Chondrocyte (in vitro differentiated cells): ENCODE measurements around the gene NTPCR. TPM values are rescaled to one million over a fixed set of nuclear protein-coding genes. Genes with fewer than 3 reads are reported as not detected.
"Not testable (repeated sequence)": the region's sequence is repeated elsewhere in the genome, so short reads cannot be mapped to it uniquely, and the experiment has no call there.

ENCODE experiments used
- DNase-seq: peaks from one replicate; pipeline ENCODE4 v3.0.0; 2021; ENCODE audit warnings: mixed read lengths, low spot score
- H3K27ac Mint-ChIP-seq: one replicate; pipeline ENCODE4 v1.8.0; 2021; ENCODE audit warnings: mild to moderate bottlenecking, moderate library complexity, mixed read lengths; ENCODE audit not compliant: unreplicated experiment
- H3K27me3 Mint-ChIP-seq: 2 replicates; pipeline ENCODE4 v1.8.0; 2021; ENCODE audit warnings: low read depth, mixed read lengths
- H3K36me3 Mint-ChIP-seq: 2 replicates; pipeline ENCODE4 v1.8.0; 2021; ENCODE audit warnings: low read depth, mixed read lengths
- H3K4me1 Mint-ChIP-seq: 2 replicates; pipeline ENCODE4 v1.8.0; 2021; ENCODE audit warnings: low read depth, mild to moderate bottlenecking, mixed read lengths
- H3K4me3 Mint-ChIP-seq: one replicate; pipeline ENCODE4 v1.8.0; 2021; ENCODE audit warnings: mild to moderate bottlenecking, moderate library complexity, mixed read lengths; ENCODE audit not compliant: unreplicated experiment
- H3K9me3 Mint-ChIP-seq: 2 replicates; pipeline ENCODE4 v1.8.0; 2021; ENCODE audit warnings: low read depth, mixed read lengths
- total RNA-seq: library from RNA; stranded (reverse); gene quantifications from 3 replicates; pipeline ENCODE4 v1.2.1, GENCODE V29; 2021
- TF ChIP-seq, protein P1 (sequence below): fragments of 200-600 bp; sonication (generic); IDR thresholded peaks from 2 replicates; pipeline ENCODE4 v1.5.0; 2021; ENCODE audit warnings: antibody characterized with exemption, mild to moderate bottlenecking, moderate library complexity

NTPCR gene
- total RNA-seq, 1 donor from 2014 or later = 24.8 TPM

DNA sequence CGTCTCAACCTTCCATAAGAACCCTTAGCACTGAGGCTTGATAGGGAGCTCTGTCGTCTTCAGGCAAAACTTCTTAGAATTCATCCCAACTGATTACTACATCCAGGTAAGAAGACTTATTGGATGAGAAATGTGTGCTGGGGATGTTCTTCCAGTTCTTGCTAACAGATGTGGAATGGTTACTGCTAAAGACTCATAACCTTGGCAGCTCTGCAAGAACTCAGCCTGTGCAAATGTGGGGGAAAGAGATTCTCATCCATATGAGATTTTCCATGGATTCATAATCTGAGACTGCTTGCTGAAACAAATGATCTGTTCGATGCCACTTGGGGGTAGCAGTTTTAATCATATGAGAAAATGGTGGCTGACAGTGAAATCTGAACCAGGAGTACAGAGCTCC, 48.2 kb downstream of the NTPCR start:
- DNase-seq = no peak
- no peaks in the 10 kb centered on the region for H3K27me3 Mint-ChIP-seq
- peaks cover 10% of the 10 kb centered on the region for H3K9me3 Mint-ChIP-seq
- H3K36me3 Mint-ChIP-seq = peaks cover 35% of the 10 kb centered on the region
- no peaks in the 10 kb centered on the region for H3K4me1 Mint-ChIP-seq
- TF ChIP-seq, protein P1, sequence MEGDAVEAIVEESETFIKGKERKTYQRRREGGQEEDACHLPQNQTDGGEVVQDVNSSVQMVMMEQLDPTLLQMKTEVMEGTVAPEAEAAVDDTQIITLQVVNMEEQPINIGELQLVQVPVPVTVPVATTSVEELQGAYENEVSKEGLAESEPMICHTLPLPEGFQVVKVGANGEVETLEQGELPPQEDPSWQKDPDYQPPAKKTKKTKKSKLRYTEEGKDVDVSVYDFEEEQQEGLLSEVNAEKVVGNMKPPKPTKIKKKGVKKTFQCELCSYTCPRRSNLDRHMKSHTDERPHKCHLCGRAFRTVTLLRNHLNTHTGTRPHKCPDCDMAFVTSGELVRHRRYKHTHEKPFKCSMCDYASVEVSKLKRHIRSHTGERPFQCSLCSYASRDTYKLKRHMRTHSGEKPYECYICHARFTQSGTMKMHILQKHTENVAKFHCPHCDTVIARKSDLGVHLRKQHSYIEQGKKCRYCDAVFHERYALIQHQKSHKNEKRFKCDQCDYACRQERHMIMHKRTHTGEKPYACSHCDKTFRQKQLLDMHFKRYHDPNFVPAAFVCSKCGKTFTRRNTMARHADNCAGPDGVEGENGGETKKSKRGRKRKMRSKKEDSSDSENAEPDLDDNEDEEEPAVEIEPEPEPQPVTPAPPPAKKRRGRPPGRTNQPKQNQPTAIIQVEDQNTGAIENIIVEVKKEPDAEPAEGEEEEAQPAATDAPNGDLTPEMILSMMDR = no peak
- no peak overlapping the region for H3K27ac Mint-ChIP-seq
- H3K4me3 Mint-ChIP-seq = no peak overlapping the region

DNA sequence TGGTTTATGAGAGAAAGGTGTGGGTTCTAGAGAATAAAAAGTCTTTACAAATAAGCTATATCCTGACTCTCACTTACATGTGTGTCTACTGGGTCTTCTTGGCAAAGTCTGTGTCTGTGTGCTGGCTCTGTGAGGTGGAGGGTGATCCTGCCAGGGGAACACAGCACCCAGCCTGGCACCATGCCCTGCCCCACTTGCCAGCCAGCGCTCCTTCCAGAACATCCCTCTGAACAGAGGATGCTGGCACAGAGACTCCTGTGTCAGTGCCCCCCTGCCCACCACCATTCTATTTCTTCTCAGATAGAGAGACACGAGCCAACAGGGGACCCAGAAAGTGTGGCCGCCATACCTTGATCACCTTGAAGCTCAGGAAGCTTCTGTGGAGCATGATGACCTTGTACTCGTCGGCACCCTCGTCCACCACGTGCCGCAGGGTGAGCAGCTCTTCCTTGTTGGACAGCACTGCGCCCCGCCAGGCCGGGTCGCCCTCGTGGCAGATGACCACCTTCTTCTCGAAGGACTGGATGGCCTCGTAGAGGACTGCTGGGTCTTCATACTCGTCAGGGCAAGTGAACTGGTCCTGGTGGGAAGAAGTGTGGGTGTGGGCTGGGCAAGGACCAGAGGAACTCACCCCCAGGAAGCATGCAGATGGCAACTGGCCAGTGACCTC, 49.7 kb downstream of the NTPCR start:
- Mint-ChIP-seq H3K4me3 (no peak overlapping the region), H3K4me1 (no peaks in the 10 kb centered on the region), H3K36me3 (peaks cover 33% of the 10 kb centered on the region), H3K9me3 (peaks cover 6% of the 10 kb centered on the region), H3K27ac (no peak overlapping the region), H3K27me3 (no peaks in the 10 kb centered on the region)
- TF ChIP-seq, protein P1 = no peak
- DNase-seq = no peak

DNA sequence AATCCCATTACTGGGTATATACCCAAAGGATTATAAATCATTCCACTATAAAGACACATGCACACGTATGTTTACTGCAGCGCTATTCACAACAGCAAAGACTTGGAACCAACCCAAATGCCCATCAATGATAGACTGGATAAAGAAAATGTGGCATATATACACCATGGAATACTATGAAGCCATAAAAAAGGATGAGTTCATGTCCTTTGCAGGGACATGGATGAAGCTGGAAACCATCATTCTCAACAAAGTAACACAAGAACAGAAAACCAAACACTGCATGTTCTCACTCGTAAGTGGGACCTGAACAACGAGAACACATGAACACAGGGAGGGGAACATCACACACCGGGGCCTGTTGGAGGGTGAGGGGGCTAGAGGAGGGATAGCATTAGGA, 53.2 kb downstream of the NTPCR start:
- H3K27ac Mint-ChIP-seq, H3K4me1 Mint-ChIP-seq, H3K4me3 Mint-ChIP-seq, H3K27me3 Mint-ChIP-seq, H3K9me3 Mint-ChIP-seq, DNase-seq: not testable (repeated sequence)
- peaks cover 24% of the 10 kb centered on the region for H3K36me3 Mint-ChIP-seq

DNA sequence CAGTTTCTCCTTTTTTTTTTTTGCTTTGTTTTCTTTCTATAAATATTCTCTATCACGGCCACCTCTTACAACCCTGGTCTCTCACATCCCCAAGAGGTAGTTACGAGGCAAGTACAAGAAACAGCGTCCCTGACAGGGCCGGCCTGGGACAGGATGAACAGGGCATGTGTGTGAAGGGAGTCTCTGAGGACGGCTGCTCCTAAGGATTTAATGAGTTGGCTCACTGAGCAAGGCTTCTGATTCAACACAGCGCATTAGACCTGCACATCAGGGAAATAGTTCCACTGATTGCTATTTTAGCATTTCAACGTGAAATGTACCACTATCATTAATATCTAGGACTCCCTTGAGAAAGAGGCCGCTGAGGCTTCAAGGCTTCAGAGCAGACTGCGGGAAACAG, 54.0 kb downstream of the NTPCR start:
- Mint-ChIP-seq H3K9me3 (peaks cover 6% of the 10 kb centered on the region), H3K36me3 (peaks cover 19% of the 10 kb centered on the region), H3K4me1 (peaks cover 4% of the 10 kb centered on the region), H3K27ac (no peak overlapping the region), H3K4me3 (no peak overlapping the region), H3K27me3 (no peaks in the 10 kb centered on the region)
- TF ChIP-seq, protein P1 = no peak
- DNase-seq = no peak

DNA sequence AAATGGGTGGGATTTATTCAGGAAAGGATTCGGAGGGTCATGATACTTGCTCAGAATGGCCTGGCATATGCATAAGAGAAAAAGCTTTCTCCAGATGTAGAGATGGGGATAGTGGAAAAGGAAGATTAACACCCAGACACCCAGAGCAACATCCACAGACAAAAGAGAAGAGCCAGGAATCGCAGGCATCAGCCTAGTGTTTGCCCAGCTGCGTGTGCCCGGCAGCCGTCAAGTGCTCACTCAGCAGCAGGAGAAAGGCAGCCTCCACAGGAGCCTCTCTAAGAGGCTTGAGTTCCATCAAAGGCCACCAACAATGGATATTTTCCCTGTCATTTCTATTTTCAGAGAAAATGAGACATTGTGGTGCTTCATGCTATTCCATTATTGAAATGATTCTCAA, 54.7 kb downstream of the NTPCR start:
- no peak for DNase-seq
- Mint-ChIP-seq H3K36me3 (peaks cover 12% of the 10 kb centered on the region), H3K27ac (no peak overlapping the region), H3K4me3 (no peak overlapping the region), H3K4me1 (peaks cover 4% of the 10 kb centered on the region), H3K9me3 (peaks cover 6% of the 10 kb centered on the region), H3K27me3 (no peaks in the 10 kb centered on the region)
- TF ChIP-seq, protein P1 = no peak

DNA sequence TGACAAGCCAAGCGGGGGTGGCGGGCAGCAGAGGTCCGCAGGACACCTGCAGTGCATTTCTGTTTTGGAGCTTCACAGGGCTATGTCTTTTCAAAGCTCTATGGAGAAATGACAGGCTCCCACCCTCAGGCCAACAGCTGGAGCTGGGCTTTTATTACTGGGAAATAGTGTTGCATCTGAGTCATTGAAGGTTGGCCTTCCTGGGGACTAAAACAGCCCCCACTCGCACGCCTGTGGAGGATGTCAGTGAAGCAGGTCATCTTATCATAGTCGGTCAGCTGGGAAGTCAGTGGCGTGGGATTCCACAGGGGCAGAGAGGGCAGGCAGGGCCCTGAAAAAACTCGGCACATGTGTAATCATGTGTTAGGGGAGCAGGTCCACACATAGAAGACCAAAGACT, 55.3 kb downstream of the NTPCR start:
- no peak overlapping the region for H3K4me3 Mint-ChIP-seq
- TF ChIP-seq, protein P1 = no peak

More for the DNA sequence above, 55.3 kb downstream of the NTPCR start:
- Mint-ChIP-seq H3K36me3 (peaks cover 9% of the 10 kb centered on the region), H3K27me3 (no peaks in the 10 kb centered on the region), H3K27ac (no peak overlapping the region), H3K4me1 (peaks cover 4% of the 10 kb centered on the region), H3K9me3 (peaks cover 6% of the 10 kb centered on the region)
- no peak for DNase-seq
